Liver (tissue), 9 donors: ENCODE measurements around the gene FBXW2. TPM values are rescaled to one million over a fixed set of nuclear protein-coding genes. Genes with fewer than 3 reads are reported as not detected.

Source experiments
- DNase-seq: peaks from one replicate; pipeline ENCODE4 v3.0.0-alpha.2; 2017; ENCODE audit warnings: low spot score
- H3K27ac ChIP-seq, 2 donors: one replicate each; pipeline ENCODE4 v1.7.0; 2013; ENCODE audit warnings: inconsistent platforms in 2 of 2, low read length in 2 of 2, control low read depth in 1 of 2, low read depth in 1 of 2, mild to moderate bottlenecking in 1 of 2
- H3K27me3 ChIP-seq, 4 donors: one replicate each; pipeline versions ENCODE4 v1.6.1 to v1.7.0; 2013; ENCODE audit warnings: low read length in 3 of 4, inconsistent platforms in 1 of 4, mild to moderate bottlenecking in 1 of 4, moderate library complexity in 1 of 4; ENCODE audit not compliant: control insufficient read depth in 4 of 4, insufficient read depth in 4 of 4
- H3K36me3 ChIP-seq, 4 donors: one replicate each; pipeline versions ENCODE4 v1.6.1 to v1.7.0; 2013; ENCODE audit warnings: low read length in 3 of 4, mild to moderate bottlenecking in 3 of 4, low read depth in 1 of 4, moderate library complexity in 1 of 4; ENCODE audit not compliant: control insufficient read depth in 4 of 4, insufficient read depth in 3 of 4
- H3K4me1 ChIP-seq, 4 donors: one replicate each; pipeline versions ENCODE4 v1.6.1 to v1.7.0; 2013; ENCODE audit warnings: low read length in 3 of 4, mild to moderate bottlenecking in 3 of 4, moderate library complexity in 1 of 4; ENCODE audit not compliant: control insufficient read depth in 4 of 4, insufficient read depth in 4 of 4
- H3K4me3 ChIP-seq, 3 donors: one replicate each; pipeline versions ENCODE4 v1.6.1 to v1.7.0; 2013; ENCODE audit warnings: low read length in 3 of 3, control low read depth in 1 of 3, low read depth in 1 of 3, mild to moderate bottlenecking in 1 of 3
- H3K9ac ChIP-seq, 2 donors: one replicate each; pipeline ENCODE4 v1.7.0; 2013; ENCODE audit warnings: low read length in 2 of 2, mild to moderate bottlenecking in 2 of 2, moderate library complexity in 2 of 2, control low read depth in 1 of 2, low read depth in 1 of 2
- H3K9me3 ChIP-seq, 4 donors: one replicate each; pipeline versions ENCODE4 v1.6.1 to v1.7.0; 2013; ENCODE audit warnings: low read length in 3 of 4; ENCODE audit not compliant: control insufficient read depth in 4 of 4
- FOXA2 ChIP-seq: IDR thresholded peaks from 2 replicates; pipeline ENCODE4 v1.6.1; 2016; ENCODE audit warnings: antibody characterized with exemption
- JUND ChIP-seq, 2 donors: IDR thresholded peaks; 2 replicates each; pipeline ENCODE4 v1.6.1; 2016; ENCODE audit warnings: antibody characterized with exemption in 2 of 2
- NR2F2 ChIP-seq: IDR thresholded peaks from 2 replicates; pipeline ENCODE4 v1.6.1; 2016; ENCODE audit warnings: antibody characterized with exemption
- RXRA ChIP-seq, 2 donors: IDR thresholded peaks; 2 replicates each; pipeline ENCODE4 v1.6.1; 2017 to 2018; ENCODE audit warnings: antibody characterized with exemption in 2 of 2, mild to moderate bottlenecking in 1 of 2
- SP1 ChIP-seq: IDR thresholded peaks from 2 replicates; pipeline ENCODE4 v1.6.1; 2018; ENCODE audit warnings: antibody characterized with exemption, mild to moderate bottlenecking
- TAF1 ChIP-seq: conservative IDR thresholded peaks from 2 replicates; pipeline ENCODE4 v1.6.1; 2016; ENCODE audit warnings: antibody characterized with exemption, mild to moderate bottlenecking
- WGBS: extraction: QIAGEN DNeasy Blood & Tissue Kit; methylation state at CpG from one replicate; pipeline ENCODE4 v1.1.7; 2013; 5-methylcytosine and 5-hydroxymethylcytosine counted together
- polyA plus RNA-seq, 2 donors: library from polyadenylated mRNA; stranded (reverse) in 1 of 2; unstranded in 1 of 2; fragments of 200-250 nt in 1 of 2; fragments of >200 nt in 1 of 2; fragmentation: Nextera tagmentation in 1 of 2; extraction: Ambion mirVana in 1 of 2; gene quantifications; one replicate each; pipeline versions ENCODE4 v1.2.1 to v1.2.3, GENCODE V29; 2013 to 2015
- total RNA-seq, 2 donors: library from RNA; depleted of rRNA; stranded (reverse); fragments of >200 nt; gene quantifications; one replicate each; pipeline ENCODE4 v1.2.3, GENCODE V29; 2014
- TF ChIP-seq, protein P1 (sequence below): IDR thresholded peaks from 2 replicates; pipeline ENCODE4 v1.6.1; 2016; ENCODE audit warnings: antibody characterized with exemption, mild to moderate bottlenecking
- TF ChIP-seq, protein P2 (sequence below): fragments of 150-350 bp; IDR thresholded peaks from 2 replicates; pipeline ENCODE4 v1.5.1; 2017; ENCODE audit warnings: improper control_type of control experiment, low read depth, low read length; ENCODE audit not compliant: missing input control
- TF ChIP-seq, protein P3 (sequence below): IDR thresholded peaks from 2 replicates; pipeline ENCODE4 v1.6.1; 2016; ENCODE audit warnings: antibody characterized with exemption
- TF ChIP-seq, protein P4 (sequence below): IDR thresholded peaks from 2 replicates; pipeline ENCODE4 v1.6.1; 2016; ENCODE audit warnings: antibody characterized with exemption
- donor health status: healthy.
- donor health status: healthy.
- donor health status: healthy.
- donor health status: healthy.
- donor health status: healthy.

The FBXW2 gene
- total and polyA plus RNA-seq, 4 donors, result 7.0 to 40.9 (median 22.5) TPM

DNA sequence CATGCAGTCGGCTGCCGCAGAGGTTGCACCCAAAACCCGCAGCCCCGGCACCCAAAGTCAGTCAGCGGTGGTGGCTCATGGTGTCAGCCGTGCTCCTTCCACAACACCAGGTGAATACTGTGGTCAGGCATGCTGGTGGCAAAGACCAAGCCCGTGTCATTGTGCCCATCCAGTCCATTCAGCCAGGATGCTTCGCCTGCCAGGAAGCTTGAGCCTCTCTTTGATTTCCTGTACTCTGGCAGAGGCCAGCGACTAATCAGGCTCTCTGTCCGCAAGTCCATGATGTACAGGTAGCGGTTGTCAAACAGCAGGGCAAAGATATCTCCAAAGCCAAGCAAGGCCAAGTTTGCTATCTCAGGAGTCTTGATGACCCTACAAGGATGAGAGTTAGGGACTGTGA is 28.7 kb downstream of the FBXW2 start:
- TF ChIP-seq, protein P1, sequence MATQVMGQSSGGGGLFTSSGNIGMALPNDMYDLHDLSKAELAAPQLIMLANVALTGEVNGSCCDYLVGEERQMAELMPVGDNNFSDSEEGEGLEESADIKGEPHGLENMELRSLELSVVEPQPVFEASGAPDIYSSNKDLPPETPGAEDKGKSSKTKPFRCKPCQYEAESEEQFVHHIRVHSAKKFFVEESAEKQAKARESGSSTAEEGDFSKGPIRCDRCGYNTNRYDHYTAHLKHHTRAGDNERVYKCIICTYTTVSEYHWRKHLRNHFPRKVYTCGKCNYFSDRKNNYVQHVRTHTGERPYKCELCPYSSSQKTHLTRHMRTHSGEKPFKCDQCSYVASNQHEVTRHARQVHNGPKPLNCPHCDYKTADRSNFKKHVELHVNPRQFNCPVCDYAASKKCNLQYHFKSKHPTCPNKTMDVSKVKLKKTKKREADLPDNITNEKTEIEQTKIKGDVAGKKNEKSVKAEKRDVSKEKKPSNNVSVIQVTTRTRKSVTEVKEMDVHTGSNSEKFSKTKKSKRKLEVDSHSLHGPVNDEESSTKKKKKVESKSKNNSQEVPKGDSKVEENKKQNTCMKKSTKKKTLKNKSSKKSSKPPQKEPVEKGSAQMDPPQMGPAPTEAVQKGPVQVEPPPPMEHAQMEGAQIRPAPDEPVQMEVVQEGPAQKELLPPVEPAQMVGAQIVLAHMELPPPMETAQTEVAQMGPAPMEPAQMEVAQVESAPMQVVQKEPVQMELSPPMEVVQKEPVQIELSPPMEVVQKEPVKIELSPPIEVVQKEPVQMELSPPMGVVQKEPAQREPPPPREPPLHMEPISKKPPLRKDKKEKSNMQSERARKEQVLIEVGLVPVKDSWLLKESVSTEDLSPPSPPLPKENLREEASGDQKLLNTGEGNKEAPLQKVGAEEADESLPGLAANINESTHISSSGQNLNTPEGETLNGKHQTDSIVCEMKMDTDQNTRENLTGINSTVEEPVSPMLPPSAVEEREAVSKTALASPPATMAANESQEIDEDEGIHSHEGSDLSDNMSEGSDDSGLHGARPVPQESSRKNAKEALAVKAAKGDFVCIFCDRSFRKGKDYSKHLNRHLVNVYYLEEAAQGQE, result no peak
- TF ChIP-seq, protein P2, sequence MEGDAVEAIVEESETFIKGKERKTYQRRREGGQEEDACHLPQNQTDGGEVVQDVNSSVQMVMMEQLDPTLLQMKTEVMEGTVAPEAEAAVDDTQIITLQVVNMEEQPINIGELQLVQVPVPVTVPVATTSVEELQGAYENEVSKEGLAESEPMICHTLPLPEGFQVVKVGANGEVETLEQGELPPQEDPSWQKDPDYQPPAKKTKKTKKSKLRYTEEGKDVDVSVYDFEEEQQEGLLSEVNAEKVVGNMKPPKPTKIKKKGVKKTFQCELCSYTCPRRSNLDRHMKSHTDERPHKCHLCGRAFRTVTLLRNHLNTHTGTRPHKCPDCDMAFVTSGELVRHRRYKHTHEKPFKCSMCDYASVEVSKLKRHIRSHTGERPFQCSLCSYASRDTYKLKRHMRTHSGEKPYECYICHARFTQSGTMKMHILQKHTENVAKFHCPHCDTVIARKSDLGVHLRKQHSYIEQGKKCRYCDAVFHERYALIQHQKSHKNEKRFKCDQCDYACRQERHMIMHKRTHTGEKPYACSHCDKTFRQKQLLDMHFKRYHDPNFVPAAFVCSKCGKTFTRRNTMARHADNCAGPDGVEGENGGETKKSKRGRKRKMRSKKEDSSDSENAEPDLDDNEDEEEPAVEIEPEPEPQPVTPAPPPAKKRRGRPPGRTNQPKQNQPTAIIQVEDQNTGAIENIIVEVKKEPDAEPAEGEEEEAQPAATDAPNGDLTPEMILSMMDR, result no peak
- TF ChIP-seq RXRA (IDR thresholded peaks at IDR 0.05), result no peak
- no peak for TF ChIP-seq JUND (IDR thresholded peaks at IDR 0.05)
- TF ChIP-seq FOXA2, result no peak
- no peak for TF ChIP-seq NR2F2
- WGBS, result 90% methylated on average over 11 of the region's 11 CpGs
- no peak for DNase-seq
- Histone ChIP-seq H3K4me3 (no peak overlapping the region), H3K27me3 (no peaks in the 10 kb centered on the region), H3K9ac (no peak overlapping the region), H3K9me3 (no peaks in the 10 kb centered on the region), H3K27ac (no peak overlapping the region), H3K4me1 (peaks cover 0 to 7% (median 3%) of the 10 kb centered on the region in 4 donors), H3K36me3 (peaks cover 8 to 46% (median 32%) of the 10 kb centered on the region in 4 donors)

DNA sequence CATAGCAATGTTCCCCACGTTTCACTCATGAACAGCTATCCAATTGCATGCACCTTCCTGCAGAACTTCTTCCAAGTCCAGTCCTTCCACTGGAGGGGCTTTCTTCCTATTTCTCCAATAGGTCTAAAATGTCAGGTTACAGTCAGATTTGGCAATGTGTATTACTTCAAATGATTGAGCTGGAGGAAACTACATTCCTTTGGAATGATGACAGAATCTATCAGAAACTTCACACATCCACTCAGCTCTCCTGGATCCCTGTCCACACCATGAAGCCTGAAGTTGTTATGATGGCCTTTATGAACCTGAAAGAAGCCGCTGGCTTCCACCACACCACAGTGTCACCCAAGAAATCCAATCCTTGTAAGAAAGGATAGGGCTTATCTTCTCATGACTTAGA is 32.2 kb downstream of the FBXW2 start:
- no peak for DNase-seq
- TF ChIP-seq, protein P3, sequence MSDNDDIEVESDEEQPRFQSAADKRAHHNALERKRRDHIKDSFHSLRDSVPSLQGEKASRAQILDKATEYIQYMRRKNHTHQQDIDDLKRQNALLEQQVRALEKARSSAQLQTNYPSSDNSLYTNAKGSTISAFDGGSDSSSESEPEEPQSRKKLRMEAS, result no peak
- TF ChIP-seq TAF1 (no peak), SP1 (no peak)
- TF ChIP-seq, protein P4, sequence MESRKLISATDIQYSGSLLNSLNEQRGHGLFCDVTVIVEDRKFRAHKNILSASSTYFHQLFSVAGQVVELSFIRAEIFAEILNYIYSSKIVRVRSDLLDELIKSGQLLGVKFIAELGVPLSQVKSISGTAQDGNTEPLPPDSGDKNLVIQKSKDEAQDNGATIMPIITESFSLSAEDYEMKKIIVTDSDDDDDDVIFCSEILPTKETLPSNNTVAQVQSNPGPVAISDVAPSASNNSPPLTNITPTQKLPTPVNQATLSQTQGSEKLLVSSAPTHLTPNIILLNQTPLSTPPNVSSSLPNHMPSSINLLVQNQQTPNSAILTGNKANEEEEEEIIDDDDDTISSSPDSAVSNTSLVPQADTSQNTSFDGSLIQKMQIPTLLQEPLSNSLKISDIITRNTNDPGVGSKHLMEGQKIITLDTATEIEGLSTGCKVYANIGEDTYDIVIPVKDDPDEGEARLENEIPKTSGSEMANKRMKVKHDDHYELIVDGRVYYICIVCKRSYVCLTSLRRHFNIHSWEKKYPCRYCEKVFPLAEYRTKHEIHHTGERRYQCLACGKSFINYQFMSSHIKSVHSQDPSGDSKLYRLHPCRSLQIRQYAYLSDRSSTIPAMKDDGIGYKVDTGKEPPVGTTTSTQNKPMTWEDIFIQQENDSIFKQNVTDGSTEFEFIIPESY, result no peak
- WGBS, result 88% methylated on average over 2 of the region's 2 CpGs
- Histone ChIP-seq H3K9me3 (no peaks in the 10 kb centered on the region), H3K4me3 (no peak overlapping the region), H3K36me3 (peaks cover 8 to 34% (median 20%) of the 10 kb centered on the region in 4 donors), H3K4me1 (peaks cover 0 to 10% (median 3%) of the 10 kb centered on the region in 4 donors), H3K9ac (no peak overlapping the region), H3K27me3 (no peaks in the 10 kb centered on the region), H3K27ac (no peak overlapping the region)
